ENCODE results near the gene CYP3A4.

The CYP3A4 gene

GRCh38 chr7:99719996-99720769 lies 63.8 kb downstream of the CYP3A4 start:
- no peak for DNase-seq

- DNase-seq = no peak
Observed at GRCh38 chr7:99713995-99714570, 69.9 kb downstream of the CYP3A4 start.

GRCh38 chr7:99709838-99710578 lies 74.0 kb downstream of the CYP3A4 start:
- DNase-seq = no peak

GRCh38 chr7:99709260-99709659 lies 74.7 kb downstream of the CYP3A4 start:
- DNase-seq = no peak

DNA sequence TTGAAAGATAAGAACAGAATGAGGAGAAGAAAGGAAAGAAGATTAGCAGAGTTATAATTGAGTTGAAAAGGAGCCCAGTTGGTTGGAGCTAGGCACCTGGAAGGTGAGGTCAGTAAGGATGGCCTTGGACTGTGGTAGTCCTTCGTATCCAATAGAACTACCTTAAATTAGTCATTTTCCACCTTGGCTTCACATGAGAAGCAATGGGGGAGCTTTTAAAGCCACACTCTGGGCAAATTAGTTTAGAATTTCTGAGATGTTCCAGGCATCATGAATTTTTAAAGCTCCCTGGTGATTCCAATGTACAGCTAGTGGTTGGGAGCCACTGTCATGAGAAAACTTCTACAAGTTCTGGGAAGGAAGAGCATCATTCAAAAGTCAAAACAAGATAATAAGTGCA lies 76.9 kb downstream of the CYP3A4 start:
- no peak for DNase-seq
